IPS-15b (cell line): ENCODE results near the gene EDEM2.
"Not testable (repeated sequence)": the region's sequence is repeated elsewhere in the genome, so short reads cannot be mapped to it uniquely, and the experiment has no call there.

Experiments used
- H3K27me3 ChIP-seq: one replicate; pipeline ENCODE4 v1.6.1; 2013; ENCODE audit warnings: low read length; ENCODE audit not compliant: control insufficient read depth, insufficient read depth
- H3K36me3 ChIP-seq: one replicate; pipeline ENCODE4 v1.6.1; 2013; ENCODE audit warnings: low read length; ENCODE audit not compliant: control insufficient read depth, insufficient read depth
- H3K4me1 ChIP-seq: one replicate; pipeline ENCODE4 v1.6.1; 2013; ENCODE audit warnings: mild to moderate bottlenecking, low read length; ENCODE audit not compliant: control insufficient read depth, insufficient read depth
- H3K4me3 ChIP-seq: one replicate; pipeline ENCODE4 v1.5.1; 2013; ENCODE audit warnings: low read depth, low read length
- H3K9ac ChIP-seq: one replicate; pipeline ENCODE4 v1.6.1; 2013; ENCODE audit warnings: low read depth, mild to moderate bottlenecking, low read length
- H3K9me3 ChIP-seq: one replicate; pipeline ENCODE4 v1.6.1; 2013; ENCODE audit warnings: mild to moderate bottlenecking, low read length; ENCODE audit not compliant: control insufficient read depth, insufficient read depth

EDEM2 gene

DNA sequence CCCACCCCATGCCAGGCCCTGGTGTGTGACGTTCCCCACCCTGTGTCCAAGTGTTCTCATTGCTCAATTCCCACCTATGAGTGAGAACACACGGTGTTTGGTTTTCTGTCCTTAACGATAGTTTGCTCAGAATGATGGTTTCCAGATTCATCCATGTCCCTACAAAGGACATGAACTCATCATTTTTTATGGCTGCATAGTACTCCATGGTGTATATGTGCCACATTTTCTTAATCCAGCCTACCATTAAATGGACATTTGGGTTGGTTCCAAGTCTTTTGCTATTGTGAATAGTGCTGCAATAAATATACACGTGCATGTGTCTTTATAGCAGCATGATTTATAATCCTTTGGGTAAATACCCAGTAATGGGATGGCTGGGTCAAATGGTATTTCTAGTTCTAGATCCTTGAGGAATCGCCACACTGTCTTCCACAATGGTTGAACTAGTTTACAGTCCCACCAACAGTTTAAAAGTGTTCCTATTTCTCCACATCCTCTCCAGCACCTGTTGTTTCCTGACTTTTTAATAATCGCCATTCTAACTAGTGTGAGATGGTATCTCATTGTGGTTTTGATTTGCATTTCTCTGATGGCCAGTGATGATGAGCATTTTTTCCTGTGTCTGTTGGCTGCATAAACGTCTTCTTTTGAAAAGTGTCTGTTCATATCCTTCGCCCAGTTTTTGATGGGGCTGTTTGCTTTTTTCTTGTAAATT lies 75.5 kb downstream of the EDEM2 start:
- not testable (repeated sequence) for H3K4me3 ChIP-seq, H3K9me3 ChIP-seq, H3K36me3 ChIP-seq, H3K9ac ChIP-seq, H3K4me1 ChIP-seq, H3K27me3 ChIP-seq

- H3K9ac ChIP-seq = no peak overlapping the region
- H3K27me3 ChIP-seq = no peaks in the 10 kb centered on the region
- H3K9me3 ChIP-seq = no peaks in the 10 kb centered on the region
- H3K36me3 ChIP-seq = no peaks in the 10 kb centered on the region
- H3K4me1 ChIP-seq = peaks cover 8% of the 10 kb centered on the region
- no peak overlapping the region for H3K4me3 ChIP-seq
Measured at GRCh38 chr20:35066194-35066593, 80.9 kb downstream of the EDEM2 start.
